CD4-positive, alpha-beta T cell treated with Interleukin-6 at 100 ng/mL for 8 hours (primary cell): ENCODE results near the gene WRAP53.

Experiments used
- DNase-seq: peaks from one replicate; pipeline ENCODE4 v3.0.0-alpha.2; 2020; ENCODE audit warnings: mixed read lengths, low spot score

Gene WRAP53

GRCh38 chr17:7684851-7685532 lies 3.3 kb upstream of the WRAP53 start:
- DNase-seq = no peak

GRCh38 chr17:7685533-7686221 lies 2.6 kb upstream of the WRAP53 start:
- peak; percentile 89 for DNase-seq

DNA sequence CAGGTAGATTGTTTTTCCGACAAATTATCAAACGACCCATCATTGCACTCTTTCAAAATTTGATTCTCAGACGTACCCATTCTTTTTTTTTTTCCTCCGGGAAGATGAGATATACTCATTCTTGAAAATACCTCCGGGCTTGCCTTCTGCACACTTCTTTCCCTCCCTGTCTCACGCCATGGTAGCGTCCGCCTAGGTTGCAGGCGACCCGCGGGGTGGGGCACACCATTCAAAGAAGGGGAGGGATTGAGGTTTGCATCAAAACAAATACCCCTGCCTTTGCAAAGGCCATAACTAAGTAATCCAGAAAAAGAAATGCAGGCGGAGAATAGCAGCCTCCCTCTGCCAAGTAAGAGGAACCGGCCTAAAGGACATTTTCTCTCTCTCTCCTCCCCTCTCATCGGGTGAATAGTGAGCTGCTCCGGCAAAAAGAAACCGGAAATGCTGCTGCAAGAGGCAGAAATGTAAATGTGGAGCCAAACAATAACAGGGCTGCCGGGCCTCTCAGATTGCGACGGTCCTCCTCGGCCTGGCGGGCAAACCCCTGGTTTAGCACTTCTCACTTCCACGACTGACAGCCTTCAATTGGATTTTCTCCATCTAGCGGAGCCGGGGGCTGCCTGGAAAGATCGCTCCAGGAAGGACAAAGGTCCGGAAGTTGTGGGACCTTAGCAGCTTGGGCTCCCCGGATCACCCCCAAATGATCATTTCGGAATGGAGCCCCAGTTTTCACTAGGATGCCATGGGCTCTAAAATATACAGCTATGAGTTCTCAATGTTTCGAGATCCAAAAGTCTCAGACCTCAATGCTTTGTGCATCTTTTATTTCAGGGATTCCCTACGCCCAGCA lies 1.8 kb upstream of the WRAP53 start:
- DNase-seq = peak; percentile 69

- peak; percentile 92 for DNase-seq
Measured at GRCh38 chr17:7687072-7687907, 987 bp upstream of the WRAP53 start, which contains the start of gene TP53. TP53 (minus strand) TSS chr17:7687490; CDS start chr17:7676594, 10,896 bp downstream.

DNA sequence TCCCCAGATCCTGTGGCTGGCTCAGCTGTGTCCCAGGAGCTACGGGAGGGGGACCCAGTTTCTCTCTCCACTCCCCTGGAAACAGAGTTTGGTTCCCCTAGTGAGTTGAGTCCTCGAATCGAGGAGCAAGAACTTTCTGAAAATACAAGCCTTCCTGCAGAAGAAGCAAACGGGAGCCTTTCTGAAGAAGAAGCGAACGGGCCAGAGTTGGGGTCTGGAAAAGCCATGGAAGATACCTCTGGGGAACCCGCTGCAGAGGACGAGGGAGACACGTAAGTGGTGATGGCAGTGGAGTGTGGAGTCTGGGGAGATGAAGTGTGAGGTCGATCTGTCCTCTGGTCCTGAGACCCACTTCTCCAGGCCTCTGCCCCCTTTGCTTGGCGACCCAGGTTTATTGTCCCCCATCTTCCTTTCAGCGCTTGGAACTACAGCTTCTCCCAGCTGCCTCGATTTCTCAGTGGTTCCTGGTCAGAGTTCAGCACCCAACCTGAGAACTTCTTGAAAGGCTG lies 585 bp downstream of the WRAP53 start:
- no peak for DNase-seq

DNA sequence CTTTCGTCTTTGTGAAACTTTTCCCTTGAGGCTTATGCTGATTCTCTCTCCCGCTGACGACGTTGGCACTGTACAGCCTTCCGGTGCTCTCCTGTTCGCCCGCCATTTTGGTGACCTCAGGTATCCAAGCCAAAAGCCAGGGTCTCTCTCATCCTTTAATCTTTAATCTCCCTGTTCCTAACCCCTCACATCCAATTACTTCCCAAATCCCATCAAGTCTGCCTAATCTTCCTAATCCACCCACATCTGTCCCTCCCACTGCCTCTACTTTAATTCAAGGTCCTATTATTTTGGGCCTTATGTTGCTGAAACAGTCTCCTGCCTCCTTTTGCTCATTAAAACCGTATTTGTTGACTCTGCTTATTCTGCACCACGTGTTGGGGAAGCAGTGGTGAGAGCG lies 7.3 kb downstream of the WRAP53 start:
- no peak for DNase-seq

GRCh38 chr17:7697828-7698588 lies 9.7 kb downstream of the WRAP53 start:
- DNase-seq = no peak

DNA sequence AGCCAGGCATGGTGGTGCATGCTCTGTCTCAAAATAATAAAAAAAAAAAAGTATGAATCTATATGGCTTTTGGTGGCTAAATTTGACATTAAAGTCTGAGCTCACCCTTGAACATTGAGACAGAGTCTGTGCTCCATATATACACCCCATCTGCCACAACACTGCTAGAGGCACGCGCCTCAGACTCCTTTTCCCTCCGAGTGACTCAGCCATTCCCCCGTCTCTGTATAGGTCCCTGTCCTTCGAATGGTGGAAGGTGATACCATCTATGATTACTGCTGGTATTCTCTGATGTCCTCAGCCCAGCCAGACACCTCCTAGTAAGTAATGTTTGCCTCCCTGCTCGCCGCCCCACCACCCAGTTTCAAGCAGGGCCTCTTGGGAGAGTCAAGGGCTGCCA lies 12.2 kb downstream of the WRAP53 start:
- no peak for DNase-seq

DNA sequence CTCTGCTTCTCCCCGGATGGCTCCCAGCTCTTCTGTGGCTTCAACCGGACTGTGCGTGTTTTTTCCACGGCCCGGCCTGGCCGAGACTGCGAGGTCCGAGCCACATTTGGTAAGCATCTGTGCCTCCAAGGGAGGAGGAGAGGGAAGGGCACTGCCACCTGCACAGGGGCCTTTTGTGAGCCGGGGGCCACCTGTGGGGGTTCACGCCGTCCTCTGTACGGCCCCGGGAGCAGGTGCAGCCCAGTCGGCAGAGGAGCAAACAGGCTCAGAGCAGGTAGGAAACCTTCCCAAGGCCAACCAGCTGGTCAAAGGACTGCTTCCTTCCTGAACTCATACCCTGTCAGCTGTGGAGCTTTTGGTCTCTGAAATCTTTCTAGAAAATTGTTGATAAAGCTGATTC lies 13.4 kb downstream of the WRAP53 start:
- DNase-seq = no peak

DNA sequence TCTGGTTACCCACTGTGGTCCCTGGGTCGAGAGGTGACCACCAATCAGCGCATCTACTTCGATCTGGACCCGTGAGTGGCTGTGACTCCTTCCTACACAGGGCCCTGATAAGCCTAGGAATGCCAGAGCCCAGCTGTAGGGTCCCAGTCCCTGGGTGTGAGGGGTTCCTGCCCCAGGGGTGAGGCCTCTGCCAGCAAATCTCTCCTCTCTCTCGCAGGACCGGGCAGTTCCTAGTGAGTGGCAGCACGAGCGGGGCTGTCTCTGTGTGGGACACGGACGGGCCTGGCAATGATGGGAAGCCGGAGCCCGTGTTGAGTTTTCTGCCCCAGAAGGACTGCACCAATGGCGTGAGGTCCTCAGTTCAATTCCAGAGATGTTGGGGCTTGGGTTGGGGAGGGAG lies 14.5 kb downstream of the WRAP53 start:
- no peak for DNase-seq

DNA sequence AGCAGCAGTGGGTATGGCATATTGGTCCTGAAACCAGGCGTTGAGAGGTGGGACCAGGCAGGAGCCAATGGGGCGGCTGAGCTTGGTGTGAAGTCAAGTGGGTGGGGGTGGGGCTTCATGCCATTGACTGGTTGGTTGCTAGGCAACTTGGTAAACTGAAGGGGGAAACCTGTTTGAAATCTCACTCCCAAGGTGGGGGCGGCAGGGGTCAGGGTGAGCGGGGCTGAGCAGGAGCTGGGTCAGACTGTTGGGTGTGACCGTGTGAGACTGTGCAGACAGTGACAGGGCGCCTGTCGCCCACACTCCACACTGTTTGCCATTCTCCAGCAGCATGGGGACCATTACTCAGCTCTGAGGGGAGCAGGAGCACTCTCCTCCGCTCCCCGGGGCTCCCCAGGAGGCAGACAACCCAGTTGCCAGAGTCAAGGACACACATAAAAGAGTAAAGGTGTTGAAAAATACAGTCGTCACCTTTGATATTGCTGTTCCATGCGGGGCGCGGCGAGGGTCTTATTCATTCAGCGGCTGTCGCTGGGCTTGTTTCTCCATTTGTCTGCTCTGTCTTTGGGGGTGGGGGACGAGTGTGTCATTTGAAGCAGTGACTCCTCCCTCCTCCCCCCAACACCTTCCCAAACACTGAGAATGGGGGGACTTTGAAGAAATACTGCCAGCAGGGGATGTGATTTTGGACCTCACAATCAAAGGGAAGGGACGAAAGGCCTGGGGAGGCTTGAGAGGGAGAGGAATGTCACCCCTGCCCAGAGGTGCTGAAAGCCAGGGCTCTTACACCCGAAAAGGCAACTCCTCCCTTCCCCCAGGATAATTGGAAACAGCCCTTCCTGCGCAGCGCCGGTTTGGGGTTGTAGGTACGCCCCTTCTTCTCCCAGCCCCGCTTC lies 15.6 kb downstream of the WRAP53 start:
- no peak for DNase-seq

DNA sequence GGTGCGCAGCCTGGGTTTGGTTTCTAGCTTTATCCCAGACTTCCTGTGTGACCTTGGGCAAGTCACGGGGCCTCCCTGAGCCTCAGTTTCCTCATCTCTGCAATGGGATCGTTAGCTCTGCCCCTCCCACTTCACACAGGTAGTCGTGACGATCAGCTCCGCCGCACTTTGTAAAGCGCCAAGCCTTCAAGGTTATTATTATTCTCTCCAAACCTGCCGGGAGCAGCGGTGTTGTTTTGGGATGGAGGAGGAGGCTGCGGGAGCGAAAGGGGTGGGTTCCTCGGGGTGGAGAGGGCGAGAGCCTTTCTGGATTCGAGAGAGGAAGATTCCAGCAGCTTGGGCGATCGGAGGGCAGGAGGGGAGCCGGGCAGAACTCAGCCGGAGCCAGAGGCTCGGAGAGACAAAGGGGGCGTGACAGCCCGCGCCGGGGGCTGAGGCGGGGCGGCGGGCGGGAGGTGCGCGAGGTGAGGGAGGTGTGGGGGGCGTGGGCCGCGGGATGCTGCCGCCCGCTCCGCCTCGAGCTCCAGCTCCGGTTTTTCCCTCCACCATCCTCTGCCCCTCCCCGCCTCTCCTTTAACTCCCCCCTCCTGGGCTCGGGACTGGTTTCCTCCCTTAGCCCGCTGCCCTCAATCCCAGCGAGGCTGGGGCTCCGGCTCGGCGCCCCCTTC lies 16.5 kb downstream of the WRAP53 start, which contains the start of gene EFNB3:
EFNB3 (plus strand) TSS at position 602 of the 668 bp plus-strand sequence. CDS start 397 bp downstream, outside the sequence.
- DNase-seq = no peak

DNA sequence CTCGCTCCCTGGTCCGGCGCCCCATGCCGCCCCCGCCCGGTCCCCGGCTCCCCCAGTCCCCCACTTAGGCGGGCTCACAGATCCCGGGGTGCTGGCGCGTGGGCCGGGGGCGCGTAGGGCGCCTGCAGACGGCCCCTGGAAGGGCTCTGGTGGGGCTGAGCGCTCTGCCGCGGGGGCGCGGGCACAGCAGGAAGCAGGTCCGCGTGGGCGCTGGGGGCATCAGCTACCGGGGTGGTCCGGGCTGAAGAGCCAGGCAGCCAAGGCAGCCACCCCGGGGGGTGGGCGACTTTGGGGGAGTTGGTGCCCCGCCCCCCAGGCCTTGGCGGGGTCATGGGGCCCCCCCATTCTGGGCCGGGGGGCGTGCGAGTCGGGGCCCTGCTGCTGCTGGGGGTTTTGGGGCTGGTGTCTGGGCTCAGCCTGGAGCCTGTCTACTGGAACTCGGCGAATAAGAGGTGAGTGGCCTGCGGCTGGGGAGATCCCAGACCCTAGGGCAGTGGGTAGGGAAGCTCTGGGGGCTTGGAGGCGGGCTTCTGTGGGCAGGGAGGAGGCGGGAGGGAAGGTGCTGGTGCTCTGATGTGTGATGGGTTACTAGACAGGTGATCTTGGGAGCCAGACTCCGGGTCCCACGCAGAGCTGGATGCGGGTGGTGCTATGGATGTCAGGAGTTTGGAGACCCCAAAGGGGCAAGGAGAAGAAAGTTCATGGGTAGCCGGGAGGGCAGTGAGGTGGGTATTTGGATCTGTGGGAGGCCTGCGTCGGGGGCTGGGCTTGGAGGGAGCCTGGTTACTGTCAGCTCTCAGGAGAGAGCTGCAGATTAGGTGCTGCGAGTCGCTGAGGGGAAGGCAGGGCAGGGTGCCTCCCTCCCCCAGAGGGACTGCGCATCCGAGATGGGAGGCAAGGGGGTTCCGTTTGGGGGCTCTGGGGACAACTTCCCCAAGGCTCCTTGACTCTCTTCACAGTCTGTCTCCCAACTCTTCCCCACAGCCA lies 17.3 kb downstream of the WRAP53 start:
- DNase-seq = no peak

DNA sequence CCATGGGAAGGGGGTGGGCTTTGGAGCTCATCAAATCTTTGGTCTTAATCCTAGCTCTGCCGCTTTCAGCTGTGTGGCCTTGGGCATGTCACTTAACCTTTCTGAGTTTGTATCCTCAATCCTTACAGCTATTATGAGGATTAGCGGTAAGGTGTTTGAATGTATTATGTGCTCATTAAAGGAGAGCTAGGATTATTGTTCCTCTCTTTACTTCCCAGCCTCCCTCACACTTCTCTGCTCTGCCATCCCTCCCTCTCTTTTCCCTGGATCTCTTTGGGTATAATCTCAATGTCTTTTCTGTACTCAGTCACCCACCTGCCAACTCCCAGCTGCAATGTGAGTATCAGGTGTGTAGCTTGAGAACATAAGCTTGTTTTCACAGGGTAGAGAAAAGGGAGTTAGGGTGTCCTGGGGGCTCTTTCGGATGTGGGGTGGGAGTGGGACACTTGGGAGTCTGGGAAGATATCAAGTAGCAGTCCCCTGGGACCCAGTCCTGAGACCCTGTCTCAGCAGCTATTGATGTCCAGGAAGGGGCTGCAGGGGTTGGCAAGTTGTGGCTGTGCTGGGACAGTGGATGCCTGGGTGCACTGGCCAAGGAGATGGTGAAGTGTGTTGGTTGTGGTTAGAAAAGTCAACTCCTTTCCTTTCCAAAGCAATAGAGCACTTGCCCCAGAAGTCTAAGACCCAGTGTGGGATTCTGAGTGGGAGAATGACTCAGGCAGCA lies 18.5 kb downstream of the WRAP53 start:
- no peak for DNase-seq

- DNase-seq = no peak
Measured at GRCh38 chr17:7707446-7707845, 19.2 kb downstream of the WRAP53 start.

DNA sequence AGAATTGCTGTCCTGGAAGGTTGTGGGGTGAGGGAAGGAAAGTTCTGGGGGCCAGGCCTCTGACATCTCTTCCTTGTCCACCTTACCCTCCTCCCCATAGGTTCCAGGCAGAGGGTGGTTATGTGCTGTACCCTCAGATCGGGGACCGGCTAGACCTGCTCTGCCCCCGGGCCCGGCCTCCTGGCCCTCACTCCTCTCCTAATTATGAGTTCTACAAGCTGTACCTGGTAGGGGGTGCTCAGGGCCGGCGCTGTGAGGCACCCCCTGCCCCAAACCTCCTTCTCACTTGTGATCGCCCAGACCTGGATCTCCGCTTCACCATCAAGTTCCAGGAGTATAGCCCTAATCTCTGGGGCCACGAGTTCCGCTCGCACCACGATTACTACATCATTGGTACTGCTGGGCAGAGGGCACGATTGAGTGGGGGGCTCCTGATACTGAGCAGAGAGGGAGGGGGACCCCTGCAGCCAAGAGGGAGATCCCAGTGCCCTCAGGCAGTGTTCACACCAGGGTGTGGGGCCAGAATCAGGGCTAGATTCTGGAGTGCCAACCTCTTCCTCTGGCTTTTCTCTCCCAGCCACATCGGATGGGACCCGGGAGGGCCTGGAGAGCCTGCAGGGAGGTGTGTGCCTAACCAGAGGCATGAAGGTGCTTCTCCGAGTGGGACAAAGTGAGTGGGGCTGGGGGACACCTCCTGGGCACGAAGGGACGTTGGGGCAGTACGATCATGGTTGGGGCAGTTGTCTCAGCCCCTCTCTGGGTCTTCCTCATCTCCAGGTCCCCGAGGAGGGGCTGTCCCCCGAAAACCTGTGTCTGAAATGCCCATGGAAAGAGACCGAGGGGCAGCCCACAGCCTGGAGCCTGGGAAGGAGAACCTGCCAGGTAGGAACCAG lies 19.8 kb downstream of the WRAP53 start:
- no peak for DNase-seq
